GM12873 (cell line): Measurements from ENCODE around the gene PNKD.

Experiments
- TF ChIP-seq, protein P1 (sequence below): IDR thresholded peaks from 2 replicates; pipeline ENCODE4 v1.5.1; 2012; ENCODE audit warnings: low read depth, mild to moderate bottlenecking, moderate library complexity, low read length, control low read depth; ENCODE audit not compliant: insufficient read depth; ENCODE audit errors: missing control alignments

PNKD gene

DNA sequence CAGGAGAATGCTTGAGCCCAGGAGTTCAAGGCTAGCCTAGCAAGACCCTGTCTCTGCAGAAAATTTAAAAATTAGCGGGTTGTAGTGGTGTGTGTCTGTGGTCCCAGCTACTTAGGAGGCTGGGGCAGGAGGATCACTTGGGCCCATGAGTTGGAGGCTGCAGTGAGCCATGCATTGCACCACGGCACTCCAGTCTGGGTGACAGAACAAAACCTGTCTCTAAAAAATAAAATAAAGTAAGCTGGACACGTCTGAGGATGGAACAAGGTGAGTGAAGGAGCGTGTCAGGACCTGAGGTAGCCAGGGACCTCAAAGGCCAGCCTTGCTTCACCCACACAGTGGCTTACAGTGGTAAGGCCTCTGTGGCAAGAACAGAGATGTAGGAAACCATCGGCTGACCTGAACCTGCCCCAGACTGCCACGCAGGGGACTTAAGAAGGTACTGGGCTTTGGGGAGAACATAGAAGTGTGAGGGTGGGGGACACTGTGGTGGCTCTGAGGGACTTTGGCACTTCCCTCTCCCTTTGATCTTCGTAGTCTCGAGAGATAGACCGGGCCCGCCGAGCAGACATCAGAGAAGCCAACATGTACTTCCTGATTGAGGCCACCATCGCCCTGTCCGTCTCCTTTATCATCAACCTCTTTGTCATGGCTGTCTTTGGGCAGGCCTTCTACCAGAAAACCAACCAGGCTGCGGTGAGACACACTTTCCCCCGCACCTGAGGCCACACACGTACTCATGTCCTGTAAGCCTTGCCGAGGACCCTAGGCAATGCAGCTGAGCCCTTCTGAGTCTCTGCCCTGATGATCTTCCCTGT lies 119.2 kb downstream of the PNKD start:
- TF ChIP-seq, protein P1, sequence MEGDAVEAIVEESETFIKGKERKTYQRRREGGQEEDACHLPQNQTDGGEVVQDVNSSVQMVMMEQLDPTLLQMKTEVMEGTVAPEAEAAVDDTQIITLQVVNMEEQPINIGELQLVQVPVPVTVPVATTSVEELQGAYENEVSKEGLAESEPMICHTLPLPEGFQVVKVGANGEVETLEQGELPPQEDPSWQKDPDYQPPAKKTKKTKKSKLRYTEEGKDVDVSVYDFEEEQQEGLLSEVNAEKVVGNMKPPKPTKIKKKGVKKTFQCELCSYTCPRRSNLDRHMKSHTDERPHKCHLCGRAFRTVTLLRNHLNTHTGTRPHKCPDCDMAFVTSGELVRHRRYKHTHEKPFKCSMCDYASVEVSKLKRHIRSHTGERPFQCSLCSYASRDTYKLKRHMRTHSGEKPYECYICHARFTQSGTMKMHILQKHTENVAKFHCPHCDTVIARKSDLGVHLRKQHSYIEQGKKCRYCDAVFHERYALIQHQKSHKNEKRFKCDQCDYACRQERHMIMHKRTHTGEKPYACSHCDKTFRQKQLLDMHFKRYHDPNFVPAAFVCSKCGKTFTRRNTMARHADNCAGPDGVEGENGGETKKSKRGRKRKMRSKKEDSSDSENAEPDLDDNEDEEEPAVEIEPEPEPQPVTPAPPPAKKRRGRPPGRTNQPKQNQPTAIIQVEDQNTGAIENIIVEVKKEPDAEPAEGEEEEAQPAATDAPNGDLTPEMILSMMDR, result no peak

DNA sequence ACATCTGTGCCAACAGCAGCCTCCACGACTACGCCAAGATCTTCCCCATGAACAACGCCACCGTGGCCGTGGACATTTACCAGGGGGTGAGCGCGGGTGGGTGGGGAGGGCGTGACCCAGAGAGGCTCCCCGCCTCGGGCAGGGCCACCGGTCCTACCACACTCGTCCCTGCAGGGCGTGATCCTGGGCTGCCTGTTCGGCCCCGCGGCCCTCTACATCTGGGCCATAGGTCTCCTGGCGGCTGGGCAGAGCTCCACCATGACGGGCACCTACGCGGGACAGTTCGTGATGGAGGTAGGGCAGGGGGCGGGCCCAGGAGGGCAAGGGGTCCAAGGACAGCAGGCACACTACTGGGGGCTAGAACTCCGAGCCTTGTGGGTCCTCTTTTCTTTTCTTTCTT lies 120.9 kb downstream of the PNKD start:
- TF ChIP-seq, protein P1, result no peak

DNA sequence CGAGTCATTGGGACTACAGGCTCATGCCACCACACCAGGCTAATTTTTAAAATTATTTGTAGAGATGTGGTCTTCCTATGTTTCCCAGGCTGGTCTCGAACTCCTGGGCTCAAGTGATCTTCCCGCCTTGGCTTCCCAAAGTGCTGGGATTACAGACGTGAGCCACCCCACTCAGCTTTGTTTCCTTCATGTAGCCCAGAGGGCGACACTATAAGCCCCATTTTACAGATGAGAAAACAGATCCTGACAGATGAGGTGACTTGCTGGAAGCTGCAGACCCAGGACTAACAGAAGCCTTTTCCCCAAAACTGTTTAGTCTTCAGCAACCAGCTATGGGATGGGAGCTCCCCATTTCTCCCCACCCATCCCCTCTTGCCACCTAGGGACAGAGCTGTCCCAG lies 122.1 kb downstream of the PNKD start:
- TF ChIP-seq, protein P1, result no peak

DNA sequence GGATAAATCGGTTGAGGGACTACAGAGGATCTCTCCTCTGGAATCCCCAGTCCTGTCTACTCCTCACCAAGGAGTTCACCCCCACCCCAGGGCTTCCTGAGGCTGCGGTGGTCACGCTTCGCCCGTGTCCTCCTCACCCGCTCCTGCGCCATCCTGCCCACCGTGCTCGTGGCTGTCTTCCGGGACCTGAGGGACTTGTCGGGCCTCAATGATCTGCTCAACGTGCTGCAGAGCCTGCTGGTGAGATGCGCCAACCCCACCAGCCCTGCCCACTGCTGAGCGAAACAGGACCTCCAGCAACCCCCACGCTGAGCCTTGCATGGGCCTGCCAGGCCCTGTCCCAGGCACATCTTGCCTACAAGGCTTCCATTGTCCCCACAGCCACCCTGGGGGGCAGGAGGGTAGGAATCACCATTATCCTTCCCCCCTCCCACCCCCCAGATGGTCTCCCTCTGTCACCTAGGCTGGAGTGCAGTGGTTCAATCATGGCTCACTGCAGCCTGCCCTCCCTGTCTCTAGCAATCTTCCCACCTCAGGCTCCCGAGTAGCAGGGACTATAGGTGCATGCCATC lies 122.7 kb downstream of the PNKD start:
- TF ChIP-seq, protein P1, result no peak

DNA sequence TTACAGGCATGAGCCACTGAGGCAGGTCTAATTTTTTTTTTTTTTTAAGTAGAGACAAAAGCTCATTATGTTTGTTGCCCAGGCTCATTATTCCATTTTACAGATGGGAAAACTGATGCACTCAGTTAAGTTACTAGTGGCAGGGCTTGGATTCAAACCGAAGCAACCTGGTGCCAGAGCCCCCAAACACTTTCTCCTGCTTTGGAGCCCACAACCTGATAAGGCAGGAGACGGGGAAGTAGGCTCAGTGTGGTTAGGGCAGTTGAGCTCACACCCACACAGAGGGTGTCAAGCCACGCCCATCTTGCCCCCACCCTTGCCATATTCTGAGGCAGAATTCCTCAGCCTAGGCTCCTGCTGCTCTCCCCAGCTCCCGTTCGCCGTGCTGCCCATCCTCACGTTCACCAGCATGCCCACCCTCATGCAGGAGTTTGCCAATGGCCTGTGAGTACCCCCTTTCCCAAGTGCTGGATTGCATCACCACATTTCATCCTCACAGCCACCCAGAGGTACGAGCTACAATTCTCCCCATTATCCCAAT lies 123.5 kb downstream of the PNKD start:
- TF ChIP-seq, protein P1, result no peak

DNA sequence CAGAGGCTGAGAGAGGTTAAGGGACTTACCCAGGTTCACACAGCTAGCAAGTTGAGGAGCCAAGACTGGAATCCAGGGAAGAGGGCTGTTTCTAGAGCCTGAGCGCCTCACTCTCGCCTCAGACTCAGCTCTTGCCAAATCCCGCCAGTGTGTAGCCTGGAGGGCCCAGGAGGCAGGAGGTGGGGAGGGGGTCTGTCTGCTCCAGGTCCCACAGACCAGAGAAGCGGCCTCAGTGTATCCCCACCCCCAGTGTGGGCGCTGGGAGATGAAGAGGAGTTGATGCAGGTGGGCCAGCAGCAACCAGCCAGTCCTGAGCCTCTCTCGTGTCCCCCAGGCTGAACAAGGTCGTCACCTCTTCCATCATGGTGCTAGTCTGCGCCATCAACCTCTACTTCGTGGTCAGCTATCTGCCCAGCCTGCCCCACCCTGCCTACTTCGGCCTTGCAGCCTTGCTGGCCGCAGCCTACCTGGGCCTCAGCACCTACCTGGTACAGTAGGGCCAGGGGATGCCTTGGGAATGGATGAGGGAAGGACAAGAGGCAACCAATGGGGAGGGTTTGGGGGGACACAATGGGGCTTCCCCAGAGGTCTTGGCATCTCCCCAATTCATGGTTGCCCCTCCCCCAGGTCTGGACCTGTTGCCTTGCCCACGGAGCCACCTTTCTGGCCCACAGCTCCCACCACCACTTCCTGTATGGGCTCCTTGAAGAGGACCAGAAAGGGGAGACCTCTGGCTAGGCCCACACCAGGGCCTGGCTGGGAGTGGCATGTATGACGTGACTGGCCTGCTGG lies 124.2 kb downstream of the PNKD start:
- TF ChIP-seq, protein P1, result no peak

DNA sequence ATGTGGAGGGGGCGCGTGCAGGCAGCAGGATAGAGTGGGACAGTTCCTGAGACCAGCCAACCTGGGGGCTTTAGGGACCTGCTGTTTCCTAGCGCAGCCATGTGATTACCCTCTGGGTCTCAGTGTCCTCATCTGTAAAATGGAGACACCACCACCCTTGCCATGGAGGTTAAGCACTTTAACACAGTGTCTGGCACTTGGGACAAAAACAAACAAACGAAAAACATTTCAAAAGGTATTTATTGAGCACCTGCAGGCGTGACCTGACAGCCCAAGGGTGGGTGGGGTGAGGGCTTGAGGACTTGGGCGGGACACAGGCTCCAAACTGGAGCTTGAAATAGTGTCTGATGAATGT lies 124.7 kb downstream of the PNKD start:
- TF ChIP-seq, protein P1, result no peak
